HG02763 (cell line): Measurements from ENCODE around the gene CPN1.
"Not testable (repeated sequence)": the region's sequence is repeated elsewhere in the genome, so short reads cannot be mapped to it uniquely, and the experiment has no call there.

Experiments
- ATAC-seq: cut with Tn5 transposase; IDR thresholded peaks from one replicate; pipeline ENCODE4 v1.9.1; 2021; ENCODE audit warnings: mild to moderate bottlenecking, moderate library complexity; ENCODE audit not compliant: unreplicated experiment

The CPN1 gene

DNA sequence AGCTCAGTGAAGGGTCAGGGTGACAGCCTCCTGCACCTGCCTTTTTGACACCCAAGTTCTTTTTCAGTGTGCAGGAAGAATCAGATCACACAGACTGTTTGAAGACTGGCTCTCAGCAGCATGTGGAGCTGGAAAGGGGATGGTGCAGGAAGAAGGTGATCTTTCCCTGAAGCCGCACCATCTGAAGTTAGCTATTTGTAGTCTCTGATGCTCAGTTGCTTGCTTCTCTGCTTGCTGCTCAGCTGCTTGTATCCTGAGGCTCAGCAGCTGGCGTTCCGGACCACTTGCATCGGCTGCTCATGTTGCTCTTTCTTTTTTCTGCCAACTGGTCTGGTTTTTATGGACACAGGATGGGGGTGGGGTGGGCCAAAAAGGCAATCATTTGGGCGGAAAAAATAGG, 56.1 kb downstream of the CPN1 start:
- no peak for ATAC-seq

DNA sequence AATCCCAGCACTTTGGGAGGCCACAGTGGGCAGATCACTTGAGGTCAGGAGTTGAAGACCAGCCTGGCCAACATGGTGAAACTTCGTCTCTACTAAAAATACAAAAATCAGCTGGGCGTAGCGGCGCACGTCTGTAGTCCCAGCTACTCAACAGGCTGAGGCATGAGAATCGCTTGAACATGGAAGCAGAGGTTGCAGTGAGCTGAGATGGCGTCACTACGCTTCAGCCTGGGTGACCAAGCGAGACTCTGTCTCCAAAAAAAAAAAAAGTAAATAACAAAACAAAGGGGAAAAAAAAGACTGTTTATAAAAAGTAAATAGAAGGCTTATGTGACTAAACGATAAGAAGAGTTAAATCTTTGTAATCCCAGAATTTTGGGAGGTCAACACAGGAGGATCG, 56.9 kb downstream of the CPN1 start:
- no peak for ATAC-seq

DNA sequence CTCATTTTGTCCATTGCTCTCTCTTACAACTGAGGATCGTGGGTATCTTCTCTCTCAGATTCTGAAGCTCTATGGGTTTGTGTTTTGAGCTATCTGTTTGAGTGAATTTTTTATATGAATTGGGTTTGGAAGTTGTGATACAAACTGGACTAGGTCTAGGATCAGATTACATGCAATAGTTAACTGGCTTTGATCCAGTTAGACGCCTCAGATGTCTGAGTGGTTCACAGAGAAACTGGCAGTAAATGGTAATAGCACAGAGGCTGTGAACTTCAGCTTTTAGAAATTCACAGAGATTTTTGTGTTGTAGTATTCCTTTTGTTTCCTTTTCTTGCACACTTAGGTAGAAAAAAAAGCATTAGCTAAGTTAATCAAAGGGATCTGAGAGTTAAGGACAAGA, 59.3 kb downstream of the CPN1 start:
- no peak for ATAC-seq

DNA sequence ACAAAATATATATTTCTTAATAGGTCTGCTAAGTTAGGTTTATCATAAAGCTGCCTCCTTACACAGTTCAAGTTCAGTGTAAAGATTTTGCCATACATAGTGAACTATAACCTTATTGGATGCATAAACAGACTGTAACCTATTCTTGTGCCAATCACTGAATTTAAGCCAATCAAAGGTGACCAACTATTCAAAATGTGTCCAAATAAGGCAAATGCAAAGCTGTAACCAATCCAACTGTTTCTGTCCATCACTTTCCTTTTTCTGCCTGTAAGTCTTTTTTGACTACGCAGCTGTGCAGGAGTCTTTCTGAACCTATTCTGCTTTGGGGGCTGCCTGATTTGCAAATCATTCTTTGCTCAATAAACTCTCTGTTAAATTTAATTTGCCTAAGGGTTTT, 60.3 kb downstream of the CPN1 start:
- no peak for ATAC-seq

DNA sequence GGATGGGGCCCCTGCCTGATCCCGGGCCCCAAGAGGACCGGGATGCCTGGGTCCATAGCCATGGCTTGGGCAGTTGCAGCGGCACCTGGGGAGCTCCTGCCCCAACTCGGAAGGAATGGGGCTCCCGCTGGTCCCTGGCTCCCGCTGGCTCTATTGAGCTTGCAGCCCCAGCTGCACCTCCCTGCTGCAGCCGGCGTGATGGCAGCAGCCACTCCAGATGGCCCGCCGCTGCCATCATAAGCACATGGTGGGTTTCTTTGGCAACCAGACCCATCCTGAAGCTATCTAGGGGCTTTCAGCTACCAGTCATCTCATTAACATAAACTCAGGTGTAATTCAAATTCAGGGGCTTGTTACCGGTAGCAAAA, 60.8 kb downstream of the CPN1 start:
- ATAC-seq, result no peak

DNA sequence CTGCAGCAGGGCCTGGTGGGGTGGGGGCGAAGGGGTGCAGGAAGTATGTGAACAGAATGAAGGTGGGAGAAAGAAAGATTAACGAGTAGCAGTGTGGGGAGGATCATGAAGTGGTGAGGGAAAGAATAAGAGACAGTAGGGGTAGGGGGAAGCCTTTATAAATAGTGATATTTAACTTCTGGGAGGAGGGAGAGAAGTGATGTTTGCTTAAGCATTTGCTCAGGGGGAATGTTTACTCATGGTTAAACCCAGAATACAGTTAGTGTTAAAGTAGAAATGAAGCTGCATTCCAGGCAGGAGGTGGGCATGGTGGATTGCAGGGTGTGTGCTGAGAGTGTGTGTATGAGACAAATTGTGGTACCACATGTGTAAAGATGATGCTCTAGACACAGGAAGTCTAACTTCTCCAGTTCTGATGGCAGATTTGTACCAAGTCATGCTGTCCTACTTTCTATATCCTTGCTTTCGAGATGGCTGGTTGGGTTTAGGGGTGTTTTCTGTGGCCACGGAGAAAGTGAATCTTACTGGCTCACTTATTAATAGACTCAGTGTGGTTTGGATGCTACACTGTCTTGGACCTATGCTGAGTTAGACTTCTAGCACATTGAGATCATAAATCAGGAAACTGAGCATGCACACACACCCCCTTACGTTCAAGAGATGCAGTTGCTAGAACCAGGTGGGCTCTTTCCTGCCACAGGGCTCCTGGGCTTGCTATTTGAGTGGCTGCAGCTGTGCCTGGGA, 61.4 kb downstream of the CPN1 start:
- peak; percentile 49 for ATAC-seq

DNA sequence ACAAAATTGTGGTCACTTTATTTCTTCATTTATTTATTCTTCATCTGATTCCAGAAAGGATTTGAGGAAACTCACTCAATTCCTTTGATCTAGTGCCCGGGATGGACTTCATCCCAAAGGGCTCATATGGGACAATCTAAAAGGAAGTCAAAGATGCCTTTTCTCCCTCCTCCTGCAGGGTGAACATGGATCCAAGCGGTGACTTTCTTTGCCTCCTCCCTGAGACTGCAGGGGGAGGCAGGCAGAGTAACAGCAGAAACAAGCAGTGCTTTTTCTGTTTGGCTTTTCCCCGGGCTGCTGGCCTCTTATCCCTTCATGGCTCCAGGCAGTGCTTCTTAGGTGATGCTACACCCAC, 61.9 kb downstream of the CPN1 start:
- ATAC-seq, result no peak

DNA sequence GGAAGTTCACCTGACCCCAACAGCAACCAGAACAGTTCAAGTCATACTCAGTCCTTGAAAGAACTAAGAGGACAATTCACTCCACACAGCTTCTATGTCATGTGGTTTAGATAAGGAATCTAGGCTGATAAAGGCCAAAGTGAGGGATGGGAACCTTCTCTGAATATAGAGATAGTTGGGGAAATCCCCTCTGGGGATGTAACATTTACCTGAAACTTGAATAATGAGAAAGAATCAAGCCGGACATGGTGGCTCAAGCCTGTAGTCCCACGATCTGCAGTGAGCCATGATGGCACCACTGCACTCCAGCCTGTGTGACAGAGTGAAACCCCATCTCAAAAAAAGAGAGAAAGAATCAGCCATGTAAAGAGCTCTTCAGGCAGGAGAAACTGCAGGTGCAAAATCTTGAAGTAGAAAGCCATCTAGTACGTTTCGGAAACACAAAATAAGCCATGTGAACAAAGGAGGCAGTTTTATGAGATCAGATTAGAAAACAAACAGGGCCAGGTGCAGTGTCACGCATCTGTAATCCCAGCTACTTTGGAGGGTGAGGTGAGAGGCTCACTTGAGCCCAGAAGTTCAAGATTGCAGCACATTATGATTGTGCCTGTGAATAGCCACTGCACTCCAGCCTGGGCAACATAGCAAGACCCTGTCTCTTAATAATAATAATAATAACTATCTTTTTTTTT, 67.5 kb downstream of the CPN1 start:
- peak; percentile 71 for ATAC-seq

DNA sequence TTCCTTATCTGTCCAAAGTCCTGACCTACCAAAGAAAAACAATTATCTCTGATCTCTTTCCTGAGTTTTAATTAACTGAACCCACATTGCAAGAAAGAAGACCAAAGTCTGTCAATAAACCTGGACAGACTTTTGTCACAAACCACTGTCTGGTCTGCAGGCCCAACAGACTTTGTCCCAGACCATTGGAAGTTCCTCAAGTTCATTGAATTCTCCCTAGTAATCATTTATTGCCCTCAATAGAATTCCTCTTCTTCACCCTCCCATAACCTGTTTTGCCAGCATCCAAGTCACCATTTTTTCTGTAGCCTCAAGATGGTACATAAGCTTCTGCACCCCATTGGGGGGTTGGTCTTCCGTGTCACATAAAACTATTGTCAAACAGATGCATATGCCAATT, 68.0 kb downstream of the CPN1 start:
- ATAC-seq, result no peak

DNA sequence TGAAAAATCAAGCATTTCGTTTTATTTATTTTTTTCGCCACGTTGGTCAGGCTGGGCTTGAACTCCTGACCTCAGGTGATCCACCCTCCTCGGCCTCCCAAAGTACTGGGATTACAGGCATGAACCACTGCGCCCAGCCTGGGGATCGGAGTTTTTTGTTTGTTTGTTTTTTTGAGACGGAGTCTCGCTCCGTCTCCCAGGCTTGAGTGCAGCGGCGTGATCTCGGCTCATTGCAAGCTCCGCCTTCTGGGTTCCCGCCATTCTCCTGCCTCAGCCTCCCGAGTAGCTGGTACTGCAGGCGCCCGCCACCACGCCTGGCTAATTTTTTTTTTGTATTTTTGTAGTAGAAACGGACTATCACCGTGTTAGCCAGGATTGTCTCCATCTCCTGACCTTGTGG, 69.8 kb downstream of the CPN1 start:
- ATAC-seq, result not testable (repeated sequence)

DNA sequence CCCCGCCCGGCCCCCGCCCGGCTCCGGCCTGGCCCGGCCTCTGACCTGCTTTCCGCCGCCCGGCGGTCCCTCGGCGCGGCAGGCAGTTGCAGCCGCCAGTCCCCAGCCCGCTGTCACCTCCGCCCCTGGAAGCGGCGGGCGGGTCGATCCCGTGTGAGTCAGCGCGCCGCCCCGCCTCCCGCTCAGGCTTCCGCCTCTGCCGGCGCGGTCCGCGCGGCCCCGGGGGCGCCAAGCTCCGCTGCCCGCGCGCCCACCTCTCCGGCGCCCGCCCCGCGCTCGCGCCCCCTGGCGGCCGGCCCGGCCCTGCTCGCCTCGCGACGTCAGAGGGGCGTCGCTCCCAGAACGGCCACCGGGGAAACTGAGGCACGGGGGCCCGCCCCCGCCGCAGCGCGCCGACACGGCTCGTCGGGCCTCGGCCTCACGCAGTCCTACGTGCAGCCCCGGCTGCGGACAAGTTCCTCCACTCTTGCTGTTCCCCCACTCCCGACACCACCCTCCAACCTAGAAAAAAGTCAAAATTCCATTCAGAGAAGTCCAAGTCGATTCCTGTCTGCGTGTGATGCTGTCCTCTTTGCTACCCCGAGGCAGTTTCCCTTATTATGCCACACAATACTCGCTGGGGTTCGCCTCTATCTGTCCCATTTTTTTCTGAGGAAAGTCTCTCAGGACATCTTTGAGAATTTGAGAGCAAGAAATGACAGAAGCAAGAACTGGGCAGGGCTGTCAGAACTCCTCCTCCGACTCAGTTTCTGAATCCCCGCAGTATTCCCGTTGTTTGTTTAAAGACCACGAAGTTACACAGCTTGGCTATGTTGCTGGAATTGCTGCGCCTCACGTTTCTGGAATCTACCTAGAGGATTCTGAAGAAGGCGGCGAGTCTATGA, 71.6 kb downstream of the CPN1 start, which contains the start of gene DNMBP:
TSS of gene DNMBP (minus strand) at position 155 of the 884 bp plus-strand sequence. CDS start 37,823 bp downstream, outside the sequence.
- ATAC-seq, result peak; percentile 69

DNA sequence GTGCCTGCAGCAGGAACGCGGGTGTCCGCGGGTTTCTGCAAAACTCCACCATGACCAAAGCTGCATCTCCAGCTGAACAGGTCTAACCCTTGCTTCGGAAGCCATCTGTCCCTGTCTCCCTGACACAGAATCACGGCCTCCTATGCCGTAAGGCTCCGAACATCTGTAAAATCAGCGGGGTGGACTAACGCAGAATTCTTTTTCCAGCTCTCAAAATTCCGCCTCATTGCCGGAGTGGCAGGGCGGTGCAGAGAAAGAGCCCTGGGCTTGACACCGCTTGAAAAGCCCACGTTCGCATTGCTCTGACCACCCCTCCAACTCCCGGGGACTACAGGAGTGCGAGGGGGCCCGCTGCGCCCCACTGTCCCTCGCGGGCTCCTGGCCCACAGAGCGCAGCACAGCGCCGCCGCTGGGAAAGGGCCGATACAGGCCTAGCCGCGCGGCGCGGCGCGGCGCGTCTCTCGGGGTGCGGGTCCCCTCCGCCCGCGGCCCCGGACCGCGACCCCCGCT, 72.3 kb downstream of the CPN1 start:
- peak; percentile 47 for ATAC-seq

DNA sequence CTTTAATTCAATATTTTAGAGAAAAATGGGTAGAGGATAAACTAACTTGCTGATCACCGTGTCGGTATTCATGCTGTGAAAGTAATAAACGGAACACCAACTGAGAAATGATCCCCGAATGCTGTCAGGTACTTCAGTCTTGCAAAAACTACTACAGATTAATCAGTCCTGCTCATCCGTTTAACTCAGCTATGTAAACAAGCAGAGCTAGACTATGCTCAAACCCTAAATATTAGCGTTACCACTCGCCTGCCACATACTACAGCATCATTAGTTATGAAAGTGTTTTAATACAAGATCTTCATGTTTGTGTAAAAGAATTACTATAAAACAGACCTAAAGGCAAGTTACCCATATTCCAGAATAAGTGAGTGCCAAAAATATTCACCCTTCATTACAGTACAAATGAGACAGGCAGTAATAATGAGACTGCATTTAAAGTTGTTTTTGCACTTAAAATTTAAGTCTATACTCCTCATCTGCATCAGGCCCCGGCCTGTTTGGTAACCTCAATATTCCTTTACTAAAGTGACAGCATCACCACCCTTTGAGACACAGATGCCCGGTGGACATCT, 72.9 kb downstream of the CPN1 start:
- no peak for ATAC-seq

DNA sequence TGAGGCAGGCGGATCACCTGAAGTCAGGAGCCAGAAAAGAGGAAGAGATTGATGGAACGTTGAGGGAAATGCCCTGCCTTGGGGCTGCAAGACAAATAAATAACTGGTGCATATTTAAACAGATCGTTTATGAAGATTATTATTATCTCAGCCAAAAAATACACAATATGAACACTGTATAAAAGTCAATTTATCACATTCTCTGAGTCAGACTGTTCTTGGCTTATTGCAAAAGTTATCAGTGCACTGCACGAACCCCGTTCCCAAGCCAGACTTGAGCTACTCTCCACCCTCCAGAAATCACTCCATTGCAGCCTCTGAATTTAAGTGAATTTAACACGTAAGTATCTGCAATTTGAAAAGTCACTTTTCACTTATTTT, 73.5 kb downstream of the CPN1 start:
- no peak for ATAC-seq

DNA sequence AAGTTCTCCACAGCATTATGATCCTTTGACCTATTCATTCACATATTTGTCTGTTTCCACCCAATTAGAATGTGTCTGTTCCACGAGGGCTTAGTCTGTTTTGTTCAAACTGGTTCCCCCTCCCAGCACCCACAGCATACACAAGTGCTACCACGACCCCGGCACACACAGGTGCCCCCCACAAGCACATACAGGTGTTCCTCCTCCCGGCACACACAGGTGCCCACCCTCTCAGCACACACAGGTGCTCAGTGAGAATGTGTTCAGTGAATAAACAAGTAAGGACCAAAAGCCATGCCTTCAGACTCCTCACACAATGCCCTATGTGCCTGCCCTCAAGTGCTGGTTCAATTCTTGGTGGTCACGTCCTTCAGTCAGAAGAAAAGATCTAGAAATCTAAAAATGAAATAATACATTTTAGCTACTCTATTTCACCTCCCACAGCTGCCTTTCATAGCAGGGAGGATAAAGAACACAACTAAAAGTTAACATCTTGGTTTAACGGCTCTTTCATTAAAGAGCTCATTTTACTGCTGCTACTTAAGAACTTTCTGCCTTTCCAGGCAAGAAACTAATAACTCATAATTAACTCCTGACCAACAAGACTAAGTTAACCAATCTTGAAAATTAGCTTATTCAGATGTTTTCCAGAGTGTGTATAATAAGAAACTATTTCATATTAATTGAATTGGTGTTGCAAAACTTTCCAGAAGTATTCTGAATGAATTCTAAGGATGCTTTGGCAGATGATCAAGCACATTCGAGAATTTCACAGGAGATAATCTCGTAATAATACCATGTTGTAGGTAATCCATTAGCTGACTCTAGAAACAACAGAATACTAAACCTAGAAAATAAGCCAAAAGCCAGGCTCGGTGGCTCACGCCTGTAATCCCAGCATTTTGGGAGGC, 74.2 kb downstream of the CPN1 start:
- ATAC-seq, result no peak

DNA sequence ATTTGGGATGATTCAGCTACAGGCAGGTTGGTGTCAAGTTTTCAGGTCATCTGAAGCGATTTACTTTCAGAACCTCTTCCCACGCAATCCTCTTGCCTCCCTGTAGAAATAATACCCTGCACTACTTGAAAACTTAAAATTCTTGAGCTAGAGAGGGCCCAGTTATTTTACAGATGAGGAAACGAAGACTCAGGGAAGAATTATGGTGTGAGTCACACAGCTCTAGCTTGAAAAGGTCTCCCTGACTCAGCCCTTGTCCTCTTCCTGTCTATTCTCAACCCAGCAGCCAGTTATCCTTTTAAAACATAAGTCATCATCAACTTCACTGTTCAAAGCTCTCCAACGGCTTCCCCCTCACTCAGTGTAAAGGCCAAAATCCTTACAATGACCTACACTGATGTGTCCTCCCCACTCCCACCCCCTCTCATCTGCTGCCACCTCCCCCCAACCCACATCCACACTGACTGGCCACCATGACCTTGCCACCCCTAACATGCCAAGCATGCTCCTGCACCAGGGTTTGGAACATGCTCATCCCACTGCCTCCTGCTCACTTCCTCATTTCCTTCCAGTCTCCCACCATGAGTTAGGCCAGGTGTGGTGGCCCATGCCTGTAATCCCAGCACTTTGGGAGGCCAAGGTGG, 75.3 kb downstream of the CPN1 start:
- no peak for ATAC-seq

DNA sequence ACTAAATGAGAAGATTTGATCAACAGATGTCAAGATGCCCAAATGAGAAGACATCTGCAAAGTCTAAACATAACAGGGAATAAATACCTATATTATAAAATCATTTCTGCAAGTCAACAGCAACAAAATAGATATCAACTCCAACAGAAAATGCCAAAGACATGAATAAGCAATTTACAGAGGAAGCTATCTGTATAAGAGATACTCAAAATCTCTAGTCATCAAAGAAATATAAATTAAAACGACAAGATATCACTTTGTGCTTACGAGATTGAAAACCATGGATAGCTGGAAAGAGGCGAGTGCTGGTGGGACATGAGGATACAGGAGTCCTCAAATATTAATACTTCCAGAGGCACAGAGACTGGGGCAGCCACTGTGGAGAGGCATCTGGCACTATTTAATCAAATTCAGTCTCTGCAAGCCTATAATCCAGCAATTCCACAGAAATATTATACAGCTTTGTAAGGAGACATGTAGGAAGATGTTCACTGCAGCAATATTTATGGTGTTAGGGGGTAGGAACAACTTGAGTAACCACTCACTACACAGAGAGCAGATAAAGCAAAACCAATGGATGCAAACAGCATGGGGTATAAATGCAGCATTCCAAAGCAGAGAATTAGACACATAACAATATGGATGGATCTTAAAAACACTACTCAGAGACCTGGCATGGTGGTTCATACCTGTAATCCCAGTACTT, 76.7 kb downstream of the CPN1 start:
- ATAC-seq, result no peak

DNA sequence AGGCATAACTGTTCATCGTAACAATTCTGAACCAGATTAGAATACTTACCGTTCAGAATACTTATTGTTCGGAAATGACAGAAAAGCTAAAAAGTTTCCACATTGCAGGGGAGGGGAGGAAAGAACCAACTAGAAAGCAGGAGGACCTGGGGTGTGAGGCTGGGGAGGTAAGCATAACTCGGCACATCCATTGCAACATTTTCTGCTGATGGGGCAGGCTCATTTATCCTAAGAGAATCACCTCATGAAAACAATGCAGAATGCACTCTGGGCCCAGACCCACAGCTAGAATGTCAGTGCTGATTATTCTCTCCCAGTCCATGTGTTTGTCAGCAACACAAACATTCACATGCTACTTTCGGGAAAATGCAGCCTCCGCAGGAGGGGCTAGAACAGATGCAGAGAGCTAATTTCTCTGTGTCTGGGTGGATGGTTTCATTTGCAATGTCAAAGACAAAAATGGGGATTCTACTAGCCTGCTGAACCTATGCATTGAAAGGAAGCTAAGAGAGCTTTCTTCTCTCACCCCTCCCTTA, 81.5 kb downstream of the CPN1 start:
- ATAC-seq, result no peak
